Muscle of back (tissue), 11 donors: ENCODE results near the gene IL19. TPM values are rescaled to one million over a fixed set of nuclear protein-coding genes. Genes with fewer than 3 reads are reported as not detected.

Source experiments
- DNase-seq, 3 donors: peaks; one replicate each; pipeline versions ENCODE4 v3.0.0 to v3.0.0-alpha.2; 2013
- polyA plus RNA-seq, 10 donors: library from polyadenylated mRNA; unstranded; fragments of 120-200 nt; gene quantifications; one replicate each; pipeline ENCODE4 v1.2.1, GENCODE V29; 2013; ENCODE audit not compliant: insufficient read length in 10 of 10

The IL19 gene
- polyA plus RNA-seq, 10 donors, result not detected

GRCh38 chr1:206890125-206891060 is 119.8 kb downstream of the IL19 start:
- DNase-seq, result no peak

GRCh38 chr1:206891412-206891811 is 120.8 kb downstream of the IL19 start:
- no peak for DNase-seq

Other genes starting within 250 kb of the IL19 start
- gene EIF2D, start 158.3 kb upstream of the IL19 start, polyA plus RNA-seq, result 10 to 100 TPM; 34.6 to 51.5 (median 39.1) TPM
- gene DYRK3, start 135.2 kb upstream of the IL19 start, polyA plus RNA-seq, result 1 to 10 TPM; 2.8 to 6.2 (median 4.3) TPM
- 10 to 100 TPM; 62.6 to 77.4 (median 72.0) TPM for gene MAPKAPK2, start 85.9 kb upstream of the IL19 start, polyA plus RNA-seq
- gene IL10, start 1.7 kb downstream of the IL19 start, polyA plus RNA-seq, result 1 to 10 TPM in 1 of 10 donors, under 1 TPM in 9; 0.25 to 1.2 (median 0.49) TPM
- gene IL20, start 94.8 kb downstream of the IL19 start, polyA plus RNA-seq, result not detected
- gene IL24, start 126.7 kb downstream of the IL19 start, polyA plus RNA-seq, result 1 to 10 TPM in 1 of 10 donors, under 1 TPM in 7, not detected in 2; 0.10 to 1.6 (median 0.16) TPM
- gene FCMR, start 151.2 kb downstream of the IL19 start, polyA plus RNA-seq, result 10 to 100 TPM in 1 of 10 donors, 1 to 10 TPM in 8, under 1 TPM in 1; 0.88 to 10.6 (median 1.4) TPM
- gene PIGR, start 175.7 kb downstream of the IL19 start, polyA plus RNA-seq, result under 1 TPM in 2 of 10 donors, not detected in 8; 0.03 to 0.04 TPM
- not detected for gene FCAMR, start 199.7 kb downstream of the IL19 start, polyA plus RNA-seq